Measurements from ENCODE around the gene ZFP36L1. TPM values are rescaled to one million over a fixed set of nuclear protein-coding genes. Genes with fewer than 3 reads are reported as not detected.

Gene ZFP36L1
- total and polyA plus RNA-seq, 9 of the 15 experiments (the other 6 are each of a cell fraction or from before 2014, with no cell fraction given), result 1.3 to 26.6 (median 3.7) TPM

GRCh38 chr14:68798621-68799020 is 5.8 kb upstream of the ZFP36L1 start:
- POLR2A ChIA-PET, result no interaction called here
- no peak for ATAC-seq
- no peaks in the 10 kb centered on the region; the same call in none of the 2 replicates for H3K9me3 ChIP-seq (replicated peaks; ENCODE audit: control insufficient read depth, insufficient read depth, low read depth, low read length)
- in situ Hi-C loops (cut with MboI), result no loop called here
- no peaks in the 10 kb centered on the region for H3K9me1 ChIP-seq (ENCODE audit: control insufficient read depth, insufficient read depth, low read length)
- FAIRE-seq, result no peak
- peaks cover 21 to 31% of the 10 kb centered on the region in 2 experiments; a peak in 4 of 5 replicates for H3K4me1 ChIP-seq (replicated peaks in 1 of 2; ENCODE audit: control insufficient read depth in 2 of 2, insufficient read depth in 2 of 2, low read length in 2 of 2)
- intact Hi-C loops (cut with micrococcal nuclease), result no loop called here
- H3K4me3 ChIP-seq, result no peak overlapping the region
- peaks cover 21% of the 10 kb centered on the region for H3K79me2 ChIP-seq (ENCODE audit: control insufficient read depth, insufficient read depth, low read length)
- no peaks in the 10 kb centered on the region for H3K27me3 ChIP-seq (ENCODE audit: control insufficient read depth in 2 of 2, insufficient read depth in 2 of 2, low read length in 2 of 2)
- H3K27ac ChIP-seq (ENCODE audit: extremely low read depth, low read depth, low read length), result no peak overlapping the region
- no peaks in the 10 kb centered on the region for H3K36me3 ChIP-seq (ENCODE audit: control insufficient read depth, insufficient read depth, low read length)
- TF ChIP-seq ZC3H11A (IDR thresholded peaks at IDR 0.05; ENCODE audit: low read depth, low read length), result no peak
- TF ChIP-seq MECOM (CRISPR knock-in tag; IDR thresholded peaks at IDR 0.05), result no peak
- TF ChIP-seq BACH1 (tag; IDR thresholded peaks at IDR 0.05), result no peak
- TF ChIP-seq ZNF512 (tag; IDR thresholded peaks at IDR 0.05), result no peak
- no peak for TF ChIP-seq DIDO1 (tag; IDR thresholded peaks at IDR 0.05; ENCODE audit: low read depth)
- TF ChIP-seq MYBL2 (IDR thresholded peaks at IDR 0.05; ENCODE audit: low read depth), result no peak
- TF ChIP-seq MYBL2 (CRISPR knock-in tag; IDR thresholded peaks at IDR 0.05; ENCODE audit: borderline replicate concordance), result no peak
- TF ChIP-seq TAF9B (IDR thresholded peaks at IDR 0.05; ENCODE audit: partially characterized antibody), result no peak
- TF ChIP-seq RBM25 (IDR thresholded peaks at IDR 0.05; ENCODE audit: low read depth, low read length, severe bottlenecking), result peak; percentile 20
- no peak overlapping the region for H3K9ac ChIP-seq (ENCODE audit: insufficient read depth in 1 of 2, low read depth in 2 of 2, low read length in 2 of 2)
- CTCF ChIA-PET (ENCODE audit: low intra/inter-chr PET ratio), result no interaction called here
- H4K20me1 ChIP-seq (replicated peaks; ENCODE audit: control insufficient read depth, insufficient read depth, low read length), result no peaks in the 10 kb centered on the region
- H2AFZ ChIP-seq (ENCODE audit: low read depth, low read length), result no peak overlapping the region
- DNase-seq (ENCODE audit: extremely low read depth in 1 of 4, low spot score in 3 of 4), result no peak
- BruUV-seq (replicated peaks), result no TSS peak
- H3K4me2 ChIP-seq (ENCODE audit: insufficient read depth, low read length), result no peak overlapping the region
